ENCODE measurements around the gene NPR1.

NPR1 gene

DNA sequence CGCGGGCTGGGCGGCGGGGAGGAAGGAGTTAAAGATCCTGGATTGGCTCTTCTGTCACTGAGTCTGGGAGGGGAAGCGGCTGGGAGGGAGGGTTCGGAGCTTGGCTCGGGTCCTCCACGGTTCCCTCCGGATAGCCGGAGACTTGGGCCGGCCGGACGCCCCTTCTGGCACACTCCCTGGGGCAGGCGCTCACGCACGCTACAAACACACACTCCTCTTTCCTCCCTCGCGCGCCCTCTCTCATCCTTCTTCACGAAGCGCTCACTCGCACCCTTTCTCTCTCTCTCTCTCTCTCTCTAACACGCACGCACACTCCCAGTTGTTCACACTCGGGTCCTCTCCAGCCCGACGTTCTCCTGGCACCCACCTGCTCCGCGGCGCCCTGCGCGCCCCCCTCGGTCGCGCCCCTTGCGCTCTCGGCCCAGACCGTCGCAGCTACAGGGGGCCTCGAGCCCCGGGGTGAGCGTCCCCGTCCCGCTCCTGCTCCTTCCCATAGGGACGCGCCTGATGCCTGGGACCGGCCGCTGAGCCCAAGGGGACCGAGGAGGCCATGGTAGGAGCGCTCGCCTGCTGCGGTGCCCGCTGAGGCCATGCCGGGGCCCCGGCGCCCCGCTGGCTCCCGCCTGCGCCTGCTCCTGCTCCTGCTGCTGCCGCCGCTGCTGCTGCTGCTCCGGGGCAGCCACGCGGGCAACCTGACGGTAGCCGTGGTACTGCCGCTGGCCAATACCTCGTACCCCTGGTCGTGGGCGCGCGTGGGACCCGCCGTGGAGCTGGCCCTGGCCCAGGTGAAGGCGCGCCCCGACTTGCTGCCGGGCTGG lies at the start of gene NPR1:
Gene NPR1, plus strand, starts transcription at position 170 of the 818 bp plus-strand sequence. Its CDS starts 421 bp downstream, at position 591.
- H3K36me3 ChIP-seq (ENCODE audit: control insufficient read depth, insufficient read depth, low read length, severe bottlenecking), result peaks cover 28% of the 10 kb centered on the region
- DNase-seq (ENCODE audit: low read depth), result peak; percentile 66
- peak within 1 kb of the TSS; percentile 83 for H3K4me3 ChIP-seq (ENCODE audit: low read length)
- H3K9ac ChIP-seq (ENCODE audit: low read length), result peak within 1 kb of the TSS; percentile 86
- no peaks in the 10 kb centered on the region for H3K9me3 ChIP-seq (ENCODE audit: control insufficient read depth, low read length)
- peaks cover 19% of the 10 kb centered on the region for H3K4me1 ChIP-seq (ENCODE audit: control insufficient read depth, insufficient read depth, low read length)
- no peaks in the 10 kb centered on the region for H3K27me3 ChIP-seq (replicated peaks; ENCODE audit: control insufficient read depth, insufficient read depth, low read length)

DNA sequence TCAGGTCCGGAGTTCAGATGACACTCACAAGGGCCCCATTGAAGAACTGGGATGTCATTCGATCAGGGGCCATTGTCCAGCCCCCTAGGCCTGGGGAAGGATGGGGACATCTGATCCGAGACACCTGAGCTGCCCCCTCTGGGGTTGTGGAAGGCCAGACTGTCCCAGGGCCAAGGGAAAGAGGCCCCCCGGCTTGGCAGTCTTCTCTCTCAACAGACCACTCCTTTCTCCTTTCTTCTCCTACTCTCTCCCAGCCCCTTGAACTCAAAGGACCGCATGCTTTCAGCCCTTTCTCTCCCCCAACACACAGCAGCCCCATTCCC lies 49.2 kb upstream of the NPR1 start:
- Histone ChIP-seq H3K4me3 (ENCODE audit: low read length) (no peak overlapping the region), H3K4me1 (ENCODE audit: control insufficient read depth, insufficient read depth, low read length) (peaks cover 73% of the 10 kb centered on the region), H3K9ac (ENCODE audit: low read length) (no peak overlapping the region), H3K27me3 (replicated peaks; ENCODE audit: control insufficient read depth, insufficient read depth, low read length) (no peaks in the 10 kb centered on the region), H3K9me3 (ENCODE audit: control insufficient read depth, low read length) (no peaks in the 10 kb centered on the region), H3K36me3 (ENCODE audit: control insufficient read depth, insufficient read depth, low read length, severe bottlenecking) (peaks cover 10% of the 10 kb centered on the region)
- no peak for DNase-seq (ENCODE audit: low read depth)

DNA sequence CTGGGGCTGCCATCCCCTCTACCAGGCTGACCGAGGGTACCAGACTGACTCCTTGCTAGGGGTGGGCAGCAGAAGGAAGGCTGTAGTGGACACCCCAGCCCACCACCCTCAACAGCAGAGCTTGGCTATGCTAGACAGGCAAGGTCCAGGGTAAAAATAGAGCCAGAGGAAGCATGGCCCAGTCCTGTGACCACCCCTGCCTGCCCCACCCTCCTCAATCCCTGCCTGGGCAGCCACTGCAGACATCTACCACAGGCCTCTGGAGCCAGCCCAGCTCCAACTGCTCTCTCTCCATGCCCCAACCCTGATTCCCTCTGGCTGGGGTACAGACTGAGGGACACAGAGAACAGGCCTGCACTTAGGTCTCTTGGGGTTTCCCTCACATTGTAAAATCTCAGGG lies 48.5 kb upstream of the NPR1 start:
- Histone ChIP-seq H3K9ac (ENCODE audit: low read length) (peak overlapping the region; percentile 32), H3K4me1 (ENCODE audit: control insufficient read depth, insufficient read depth, low read length) (peaks cover 69% of the 10 kb centered on the region), H3K9me3 (ENCODE audit: control insufficient read depth, low read length) (no peaks in the 10 kb centered on the region), H3K4me3 (ENCODE audit: low read length) (no peak overlapping the region), H3K27me3 (replicated peaks; ENCODE audit: control insufficient read depth, insufficient read depth, low read length) (no peaks in the 10 kb centered on the region), H3K36me3 (ENCODE audit: control insufficient read depth, insufficient read depth, low read length, severe bottlenecking) (peaks cover 10% of the 10 kb centered on the region)
- DNase-seq (ENCODE audit: low read depth), result peak; percentile 42

DNA sequence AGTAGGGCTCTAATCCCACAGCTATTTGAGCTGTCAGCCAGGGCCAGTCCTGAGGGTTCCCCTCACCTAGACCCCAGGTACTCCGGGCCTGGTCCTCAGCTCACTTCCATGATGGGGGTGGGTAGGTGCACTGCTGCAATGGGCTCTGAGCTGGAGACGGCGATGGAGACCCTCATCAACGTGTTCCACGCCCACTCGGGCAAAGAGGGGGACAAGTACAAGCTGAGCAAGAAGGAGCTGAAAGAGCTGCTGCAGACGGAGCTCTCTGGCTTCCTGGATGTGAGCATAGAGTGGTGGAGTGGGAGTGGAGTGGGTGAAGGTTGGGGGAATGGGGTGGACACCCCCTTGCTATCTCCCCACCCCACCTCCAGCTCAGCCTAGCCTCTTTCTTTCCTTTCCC lies 48.1 kb upstream of the NPR1 start:
- peaks cover 5% of the 10 kb centered on the region for H3K36me3 ChIP-seq (ENCODE audit: control insufficient read depth, insufficient read depth, low read length, severe bottlenecking)
- peak overlapping the region; percentile 32 for H3K9ac ChIP-seq (ENCODE audit: low read length)
- no peaks in the 10 kb centered on the region for H3K27me3 ChIP-seq (replicated peaks; ENCODE audit: control insufficient read depth, insufficient read depth, low read length)
- no peak for DNase-seq (ENCODE audit: low read depth)
- peaks cover 66% of the 10 kb centered on the region for H3K4me1 ChIP-seq (ENCODE audit: control insufficient read depth, insufficient read depth, low read length)
- no peak overlapping the region for H3K4me3 ChIP-seq (ENCODE audit: low read length)
- no peaks in the 10 kb centered on the region for H3K9me3 ChIP-seq (ENCODE audit: control insufficient read depth, low read length)

DNA sequence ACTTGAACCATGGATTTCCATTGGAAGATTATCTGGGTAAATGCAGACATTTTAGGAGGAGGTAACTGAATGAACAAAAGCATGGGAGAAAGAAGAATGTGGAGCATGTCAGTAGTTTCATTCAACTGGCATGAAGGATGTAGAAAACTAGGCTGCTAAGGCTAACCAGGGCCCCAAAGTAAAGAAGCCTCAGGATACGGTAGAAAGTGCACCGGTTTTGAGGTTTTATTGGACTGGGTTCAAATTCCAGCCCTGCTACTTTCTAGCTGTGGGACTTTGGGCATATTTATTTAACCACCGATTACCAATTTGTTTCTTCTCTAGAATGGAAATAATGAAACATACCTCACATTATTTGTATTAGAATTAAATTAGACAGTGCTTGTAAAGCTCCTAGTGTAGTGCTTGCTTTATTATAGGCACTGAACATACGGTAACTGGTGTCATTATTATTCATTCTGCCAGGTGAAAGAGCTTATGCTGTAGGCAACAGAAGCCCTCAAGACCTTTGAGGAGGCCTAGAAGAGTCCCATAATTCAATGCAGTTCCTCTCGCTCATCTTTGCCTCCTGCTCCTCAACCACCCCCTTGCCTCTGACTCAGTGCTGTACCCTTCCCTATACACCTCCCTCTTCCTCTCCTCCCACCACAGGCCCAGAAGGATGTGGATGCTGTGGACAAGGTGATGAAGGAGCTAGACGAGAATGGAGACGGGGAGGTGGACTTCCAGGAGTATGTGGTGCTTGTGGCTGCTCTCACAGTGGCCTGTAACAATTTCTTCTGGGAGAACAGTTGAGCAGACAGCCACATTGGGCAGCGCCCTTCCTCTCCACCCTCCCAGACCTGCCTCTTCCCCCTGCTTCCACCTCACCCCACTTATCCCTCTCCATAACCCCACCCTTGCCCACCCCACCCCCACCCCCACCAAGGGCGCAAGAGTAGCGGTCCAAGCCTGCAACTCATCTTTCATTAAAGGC lies 47.2 kb upstream of the NPR1 start:
- Histone ChIP-seq H3K36me3 (ENCODE audit: control insufficient read depth, insufficient read depth, low read length, severe bottlenecking) (peaks cover 6% of the 10 kb centered on the region), H3K4me3 (ENCODE audit: low read length) (no peak overlapping the region), H3K4me1 (ENCODE audit: control insufficient read depth, insufficient read depth, low read length) (peaks cover 64% of the 10 kb centered on the region), H3K27me3 (replicated peaks; ENCODE audit: control insufficient read depth, insufficient read depth, low read length) (no peaks in the 10 kb centered on the region), H3K9me3 (ENCODE audit: control insufficient read depth, low read length) (no peaks in the 10 kb centered on the region), H3K9ac (ENCODE audit: low read length) (no peak overlapping the region)
- peak; percentile 51 for DNase-seq (ENCODE audit: low read depth)

DNA sequence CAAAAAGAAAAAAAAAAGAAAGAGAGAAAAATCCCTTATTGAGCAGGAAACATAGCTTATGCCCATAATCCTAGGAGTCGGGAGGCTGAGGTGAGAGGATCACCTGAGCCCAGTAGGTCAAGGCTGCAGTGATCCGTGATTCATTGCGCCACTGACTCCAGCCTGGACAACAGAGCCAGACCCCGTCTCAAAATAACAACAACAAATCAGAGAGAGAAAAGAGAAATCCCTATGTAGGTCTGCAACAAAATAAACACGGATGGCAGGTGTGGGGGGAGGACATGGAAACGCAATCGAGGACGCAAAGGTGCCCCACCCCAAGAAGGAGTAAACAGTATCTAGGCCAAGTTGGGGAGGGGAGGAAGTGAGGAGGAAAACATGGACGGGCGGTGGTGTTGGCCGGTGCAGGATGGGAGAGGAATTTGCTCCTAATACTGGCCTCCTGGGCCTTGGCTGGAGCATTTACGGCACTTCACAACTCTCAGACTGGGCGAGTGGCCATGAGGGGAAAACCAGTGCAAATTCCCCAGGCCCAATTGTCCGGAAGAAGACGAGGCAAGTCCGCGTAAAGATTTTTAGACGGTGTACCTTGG lies 45.2 kb upstream of the NPR1 start:
- H3K27me3 ChIP-seq (replicated peaks; ENCODE audit: control insufficient read depth, insufficient read depth, low read length), result no peaks in the 10 kb centered on the region

DNA sequence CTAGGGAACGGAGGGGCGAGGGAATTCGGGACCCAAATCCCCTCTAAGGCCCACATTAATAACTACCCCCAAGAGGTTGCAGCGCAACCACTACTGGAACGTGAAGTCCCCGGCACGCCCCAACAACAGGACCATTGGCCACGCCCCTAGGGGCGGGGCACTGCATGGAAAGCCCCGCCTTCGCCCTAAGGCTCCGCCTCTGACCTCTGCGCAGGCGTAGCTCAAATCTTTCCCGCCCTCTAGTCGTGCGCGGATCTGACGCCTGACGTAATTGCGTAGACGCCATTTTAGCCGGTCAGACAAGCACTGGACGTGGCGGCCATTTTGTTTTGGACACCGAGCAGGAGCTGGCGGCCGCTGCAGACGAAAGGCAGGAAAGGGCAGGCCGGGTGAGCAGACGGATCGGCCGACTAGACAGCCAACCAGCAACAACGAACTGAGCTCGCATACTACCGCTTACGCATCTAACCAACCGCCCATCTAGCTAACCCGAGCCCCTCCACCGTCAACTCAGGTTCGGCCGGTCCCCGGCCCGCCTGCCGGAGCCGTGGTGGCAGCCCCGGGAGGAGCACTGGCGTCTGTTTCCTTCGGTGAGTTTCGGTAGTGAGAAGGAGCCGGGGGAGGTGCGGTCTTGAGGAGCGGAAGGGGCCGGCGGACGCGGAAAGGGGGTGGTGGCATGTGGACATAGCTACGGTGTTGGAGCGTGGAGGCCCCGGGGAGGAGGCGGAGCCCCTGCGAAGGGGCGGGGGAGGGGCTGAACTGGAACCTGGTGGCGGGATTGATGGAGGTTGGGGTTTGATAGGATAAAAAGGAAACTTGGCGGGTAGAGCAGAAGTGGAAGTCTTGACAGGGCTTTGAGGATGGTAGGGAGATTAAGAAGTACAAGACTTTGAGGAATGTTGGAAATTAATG lies 44.5 kb upstream of the NPR1 start, which contains the start of gene CHTOP:
Gene CHTOP, plus strand, starts transcription at position 313 of the 912 bp plus-strand sequence. CDS start 2,523 bp downstream, outside the sequence.
- H3K36me3 ChIP-seq (ENCODE audit: control insufficient read depth, insufficient read depth, low read length, severe bottlenecking), result peaks cover 30% of the 10 kb centered on the region
- peaks cover 62% of the 10 kb centered on the region for H3K4me1 ChIP-seq (ENCODE audit: control insufficient read depth, insufficient read depth, low read length)
- H3K27me3 ChIP-seq (replicated peaks; ENCODE audit: control insufficient read depth, insufficient read depth, low read length), result no peaks in the 10 kb centered on the region
- no peaks in the 10 kb centered on the region for H3K9me3 ChIP-seq (ENCODE audit: control insufficient read depth, low read length)
- peak; percentile 100 for DNase-seq (ENCODE audit: low read depth)
- peak within 1 kb of the TSS; percentile 95 for H3K4me3 ChIP-seq (ENCODE audit: low read length)
- peak within 1 kb of the TSS; percentile 100 for H3K9ac ChIP-seq (ENCODE audit: low read length)

More for the DNA sequence above, 45.2 kb upstream of the NPR1 start:
- peaks cover 23% of the 10 kb centered on the region for H3K36me3 ChIP-seq (ENCODE audit: control insufficient read depth, insufficient read depth, low read length, severe bottlenecking)
- peaks cover 64% of the 10 kb centered on the region for H3K4me1 ChIP-seq (ENCODE audit: control insufficient read depth, insufficient read depth, low read length)
- peak overlapping the region; percentile 95 for H3K4me3 ChIP-seq (ENCODE audit: low read length)
- H3K9me3 ChIP-seq (ENCODE audit: control insufficient read depth, low read length), result no peaks in the 10 kb centered on the region
- H3K9ac ChIP-seq (ENCODE audit: low read length), result peak overlapping the region; percentile 100
- DNase-seq (ENCODE audit: low read depth), result no peak

DNA sequence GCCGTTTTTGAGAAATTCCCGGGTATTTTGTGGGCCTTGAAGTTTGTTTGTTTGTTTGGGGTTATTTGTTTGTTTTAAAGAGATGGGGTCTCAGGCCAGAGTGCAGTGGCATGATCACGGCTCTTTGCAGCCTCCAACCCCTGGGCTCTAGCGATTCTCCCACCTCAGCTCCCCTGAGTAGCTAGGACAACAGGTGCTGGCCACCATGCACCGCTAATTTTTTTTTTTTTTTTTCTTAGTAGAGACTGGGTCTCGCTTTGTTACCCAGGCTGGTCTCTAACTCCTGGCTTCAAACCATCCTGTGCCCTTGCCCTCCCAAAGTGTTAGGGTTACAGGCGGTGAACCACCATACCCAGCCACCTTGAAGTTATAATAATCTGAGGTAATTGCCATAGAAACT lies 42.6 kb upstream of the NPR1 start:
- DNase-seq (ENCODE audit: low read depth), result no peak
- peaks cover 49% of the 10 kb centered on the region for H3K36me3 ChIP-seq (ENCODE audit: control insufficient read depth, insufficient read depth, low read length, severe bottlenecking)
- peak overlapping the region; percentile 95 for H3K4me3 ChIP-seq (ENCODE audit: low read length)

DNA sequence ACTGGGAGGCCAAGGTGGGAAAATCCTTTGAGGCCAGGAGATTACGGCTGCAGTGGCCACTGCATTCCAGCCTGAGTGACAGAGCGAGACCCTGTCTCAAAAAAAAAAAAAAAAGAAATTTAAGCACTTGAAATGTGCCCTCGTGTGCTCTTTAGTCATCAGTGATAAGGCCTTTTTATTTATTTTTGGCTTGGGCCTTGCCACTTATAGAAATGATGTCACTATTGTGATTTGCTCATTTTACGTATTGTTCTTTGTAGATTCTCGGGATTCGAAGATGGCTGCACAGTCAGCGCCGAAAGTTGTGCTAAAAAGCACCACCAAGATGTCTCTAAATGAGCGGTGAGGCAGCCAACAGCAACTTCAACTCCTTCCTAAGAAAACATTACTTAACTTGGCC lies 42.2 kb upstream of the NPR1 start:
- Histone ChIP-seq H3K27me3 (replicated peaks; ENCODE audit: control insufficient read depth, insufficient read depth, low read length) (no peaks in the 10 kb centered on the region), H3K36me3 (ENCODE audit: control insufficient read depth, insufficient read depth, low read length, severe bottlenecking) (peaks cover 53% of the 10 kb centered on the region), H3K4me3 (ENCODE audit: low read length) (no peak overlapping the region), H3K9ac (ENCODE audit: low read length) (no peak overlapping the region), H3K9me3 (ENCODE audit: control insufficient read depth, low read length) (no peaks in the 10 kb centered on the region), H3K4me1 (ENCODE audit: control insufficient read depth, insufficient read depth, low read length) (peaks cover 43% of the 10 kb centered on the region)
- no peak for DNase-seq (ENCODE audit: low read depth)

More for the DNA sequence above, 42.6 kb upstream of the NPR1 start:
- Histone ChIP-seq H3K4me1 (ENCODE audit: control insufficient read depth, insufficient read depth, low read length) (peaks cover 48% of the 10 kb centered on the region), H3K27me3 (replicated peaks; ENCODE audit: control insufficient read depth, insufficient read depth, low read length) (no peaks in the 10 kb centered on the region), H3K9me3 (ENCODE audit: control insufficient read depth, low read length) (no peaks in the 10 kb centered on the region), H3K9ac (ENCODE audit: low read length) (peak overlapping the region; percentile 100)

DNA sequence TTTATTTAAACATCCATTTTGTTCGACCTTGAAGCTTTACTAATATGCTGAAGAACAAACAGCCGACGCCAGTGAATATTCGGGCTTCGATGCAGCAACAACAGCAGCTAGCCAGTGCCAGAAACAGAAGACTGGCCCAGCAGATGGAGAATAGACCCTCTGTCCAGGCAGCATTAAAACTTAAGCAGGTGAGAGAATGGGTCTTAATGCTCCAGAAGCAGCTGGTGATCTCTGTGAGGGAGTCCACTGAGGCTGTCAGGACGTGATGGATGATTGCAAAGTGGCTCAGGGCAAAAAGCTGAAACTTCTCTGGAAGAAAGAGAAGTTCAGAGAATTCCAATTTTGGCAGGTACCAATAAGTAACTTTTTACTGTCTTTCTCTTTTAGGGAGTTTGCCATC lies 40.2 kb upstream of the NPR1 start:
- Histone ChIP-seq H3K4me3 (ENCODE audit: low read length) (no peak overlapping the region), H3K9ac (ENCODE audit: low read length) (peak overlapping the region; percentile 73), H3K27me3 (replicated peaks; ENCODE audit: control insufficient read depth, insufficient read depth, low read length) (no peaks in the 10 kb centered on the region), H3K4me1 (ENCODE audit: control insufficient read depth, insufficient read depth, low read length) (peaks cover 31% of the 10 kb centered on the region), H3K36me3 (ENCODE audit: control insufficient read depth, insufficient read depth, low read length, severe bottlenecking) (peaks cover 70% of the 10 kb centered on the region), H3K9me3 (ENCODE audit: control insufficient read depth, low read length) (no peaks in the 10 kb centered on the region)
- DNase-seq (ENCODE audit: low read depth), result no peak
